Endothelial cell of umbilical vein (primary cell): Measurements from ENCODE around the gene PTP4A1. TPM values are rescaled to one million over a fixed set of nuclear protein-coding genes. Genes with fewer than 3 reads are reported as not detected.
"Not testable (repeated sequence)": the region's sequence is repeated elsewhere in the genome, so short reads cannot be mapped to it uniquely, and the experiment has no call there.

ENCODE experiments used
- BruUV-seq: library from RNA; stranded (reverse); fragments of 400-500 nt; replicated peaks from 2 replicates; lab custom pipeline; 2021; lab: Mats Ljungman, UMichigan
- CTCF ChIA-PET: fragments of 300-600, 350-600 bp; sonication (Branson Sonifier 250); formaldehyde crosslinking; loops from one replicate; lab custom pipeline; 2021; ENCODE audit warnings: antibody characterized with exemption, inconsistent platforms; lab: Charles Lee
- POLR2A ChIA-PET: fragments of 300-600, 350-600 bp; sonication (Branson Sonifier 250); formaldehyde crosslinking; loops from one replicate; lab custom pipeline; 2021; ENCODE audit warnings: antibody characterized with exemption, inconsistent platforms; lab: Charles Lee
- DNase-seq: peaks from one replicate; pipeline ENCODE4 v3.0.0-alpha.2; 2011; ENCODE audit warnings: low read depth, low spot score
- FAIRE-seq: peaks from 2 replicates; lab custom pipeline; 2011; peaks lifted over from hg19 to GRCh38; lab: Jason Lieb, UNC
- H2AFZ ChIP-seq: 2 replicates; pipeline ENCODE4 v1.6.0; 2012; ENCODE audit warnings: low read depth, low read length, control low read depth, inconsistent platforms
- H3K27ac ChIP-seq: 2 replicates; pipeline ENCODE4 v1.5.1; 2011; ENCODE audit warnings: low read depth, mild to moderate bottlenecking, control low read depth, low read length, moderate library complexity; ENCODE audit not compliant: insufficient read depth
- H3K27me3 ChIP-seq, 2 experiments: 2 replicates each; pipeline versions ENCODE4 v1.6.0 to v1.6.1; 2011; ENCODE audit warnings: low read length in 2 of 2, mixed read lengths in 1 of 2; ENCODE audit not compliant: control insufficient read depth in 2 of 2, insufficient read depth in 2 of 2
- H3K36me3 ChIP-seq, 2 experiments: 2 replicates in 1 of 2; 3 replicates in 1 of 2; pipeline ENCODE4 v1.5.1; 2011; ENCODE audit warnings: low read length in 2 of 2, mild to moderate bottlenecking in 1 of 2, moderate library complexity in 1 of 2; ENCODE audit not compliant: control insufficient read depth in 2 of 2, insufficient read depth in 2 of 2; ENCODE audit errors: extremely low read depth in 1 of 2
- H3K4me1 ChIP-seq: 3 replicates; pipeline ENCODE4 v1.5.1; 2011; ENCODE audit warnings: mild to moderate bottlenecking, low read length; ENCODE audit not compliant: control insufficient read depth, insufficient read depth; ENCODE audit errors: extremely low read depth
- H3K4me2 ChIP-seq: 2 replicates; pipeline ENCODE4 v1.6.1; 2011; ENCODE audit warnings: low read length, control low read depth, mixed read lengths; ENCODE audit not compliant: insufficient read depth
- H3K4me3 ChIP-seq, 3 experiments: fragments of 200-600 bp in 1 of 3; sonication (generic), shearing (Covaris generic) in 1 of 3; replicated peaks in 1 of 3; 2 replicates each; pipeline ENCODE4 v1.5.1; 2011 to 2016; ENCODE audit warnings: control low read depth in 3 of 3, low read length in 3 of 3, mild to moderate bottlenecking in 2 of 3, inconsistent platforms in 1 of 3, low read depth in 1 of 3, moderate library complexity in 1 of 3; ENCODE audit not compliant: insufficient read depth in 1 of 3
- H3K79me2 ChIP-seq: 2 replicates; pipeline ENCODE4 v1.6.0; 2012; ENCODE audit warnings: low read length, inconsistent platforms; ENCODE audit not compliant: control insufficient read depth, insufficient read depth
- H3K9ac ChIP-seq: replicated peaks from 2 replicates; pipeline ENCODE3; 2011; ENCODE audit warnings: low read length, control low read depth; ENCODE audit not compliant: insufficient read depth; ENCODE audit errors: extremely low read depth
- H3K9me1 ChIP-seq: replicated peaks from 3 replicates; pipeline ENCODE4 v1.6.0; 2011; ENCODE audit warnings: mild to moderate bottlenecking, low read length; ENCODE audit not compliant: control insufficient read depth, insufficient read depth; ENCODE audit errors: extremely low read depth
- H3K9me3 ChIP-seq: replicated peaks from 2 replicates; pipeline ENCODE4 v1.5.1; 2012; ENCODE audit warnings: low read length, inconsistent platforms; ENCODE audit not compliant: control insufficient read depth, insufficient read depth
- H4K20me1 ChIP-seq: replicated peaks from 2 replicates; pipeline ENCODE3; 2011; ENCODE audit warnings: mild to moderate bottlenecking, low read length; ENCODE audit not compliant: control insufficient read depth, insufficient read depth; ENCODE audit errors: extremely low read depth
- CTCF ChIP-seq, 2 donors: IDR thresholded peaks; 1 replicate in 1 of 2; 2 replicates in 1 of 2; pipeline ENCODE4 v1.5.1; 2011; ENCODE audit warnings: low read length in 2 of 2, mild to moderate bottlenecking in 2 of 2, moderate library complexity in 2 of 2, control low read depth in 1 of 2, inconsistent platforms in 1 of 2, low read depth in 1 of 2; ENCODE audit not compliant: insufficient read depth in 1 of 2; ENCODE audit errors: extremely low read depth in 1 of 2
- EZH2 ChIP-seq: IDR thresholded peaks from 2 replicates; pipeline ENCODE4 v1.6.1; 2012; ENCODE audit warnings: borderline replicate concordance, low read depth, mild to moderate bottlenecking, moderate library complexity, low read length, inconsistent platforms; ENCODE audit not compliant: severe bottlenecking
- FOS ChIP-seq: IDR thresholded peaks from 2 replicates; pipeline ENCODE4 v1.6.1; 2011; ENCODE audit warnings: mild to moderate bottlenecking, low read length, moderate library complexity, borderline replicate concordance; ENCODE audit not compliant: insufficient read depth
- GATA2 ChIP-seq: IDR thresholded peaks from 2 replicates; pipeline ENCODE4 v1.7.0; 2011; ENCODE audit warnings: low read depth, mild to moderate bottlenecking, moderate library complexity, mixed read lengths, low read length; ENCODE audit not compliant: insufficient read length, insufficient read depth
- JUN ChIP-seq: IDR thresholded peaks from 2 replicates; pipeline ENCODE4 v1.6.1; 2011; ENCODE audit warnings: borderline replicate concordance, low read depth; ENCODE audit not compliant: insufficient read length, insufficient read depth
- POLR2A ChIP-seq: IDR thresholded peaks from 2 replicates; pipeline ENCODE4 v1.6.1; 2012; ENCODE audit warnings: low read depth, mild to moderate bottlenecking, control low read depth, low read length
- dilution Hi-C: fragments of 300-500 bp; cut with MboI; formaldehyde crosslinking; loops from one replicate; pipeline ENCODE4 v1.15.0; 2019; ENCODE audit warnings: low sequenced_read_pairs; ENCODE audit not compliant: extremely low pct_ligation_motif_present
- intact Hi-C: fragments of 100-400 bp; cut with micrococcal nuclease; formaldehyde crosslinking; loops from one replicate; pipeline ENCODE4 v1.10.0; 2022
- polyA plus RNA-seq, 4 experiments: library from polyadenylated mRNA; depleted of rRNA in 3 of 4; stranded (reverse) in 3 of 4; unstranded in 1 of 4; fragments of >200 nt; gene quantifications; 2 replicates each; pipeline versions ENCODE4 v1.2.1 to v1.2.3, GENCODE V29; 2011 to 2012; ENCODE audit warnings: missing spikeins in 1 of 4
- total RNA-seq: library from RNA; stranded (reverse); gene quantifications from 2 replicates; pipeline ENCODE4 v1.2.3, GENCODE V29; 2021

Gene PTP4A1
- total and polyA plus RNA-seq, 2 donors (not counting 3 experiments of a cell fraction or from before 2014, with no cell fraction given), result 10.8 to 58.4 TPM

- H3K27ac ChIP-seq, result no peak overlapping the region
- no peak overlapping the region for H2AFZ ChIP-seq
- intact Hi-C loops, result no loop called here
- H3K4me2 ChIP-seq, result no peak overlapping the region
- DNase-seq, result no peak
- H3K4me1 ChIP-seq, result no peaks in the 10 kb centered on the region
- dilution Hi-C loops, result no loop called here
- no peaks in the 10 kb centered on the region for H3K79me2 ChIP-seq
- CTCF ChIA-PET, result interaction anchor here (0.9 to 2.1 kb wide), 6 partner anchors 9 to 218 kb away, joined by 3 to 22 read pairs (median 7); no protein-coding TSS in a partner anchor
- H3K27me3 ChIP-seq, result no peaks in the 10 kb centered on the region
- POLR2A ChIA-PET, result interaction anchor here (1.9 kb wide), 1 partner anchor 11 kb away, joined by 6 read pairs; no protein-coding TSS in a partner anchor
- no peaks in the 10 kb centered on the region for H3K9me1 ChIP-seq
- H3K4me3 ChIP-seq, result no peak overlapping the region
- peak; percentile 26 for FAIRE-seq
- no TSS peak for BruUV-seq
- no peak overlapping the region for H3K9ac ChIP-seq
- no peak for TF ChIP-seq CTCF (IDR thresholded peaks at IDR 0.05; ENCODE audit: extremely low read depth in 1 of 2, insufficient read depth in 1 of 2, low read depth in 1 of 2, low read length in 2 of 2)
- peak; percentile 38 for TF ChIP-seq POLR2A
- no peaks in the 10 kb centered on the region for H3K9me3 ChIP-seq
- peaks cover 2% of the 10 kb centered on the region for H4K20me1 ChIP-seq
- peaks cover 8 to 21% of the 10 kb centered on the region in 2 experiments for H3K36me3 ChIP-seq
These were observed 11.8 kb downstream of the PTP4A1 start for GRCh38 chr6:63584125-63584514.

GRCh38 chr6:63584566-63584965, 12.3 kb downstream of the PTP4A1 start:
- Histone ChIP-seq H3K27ac (no peak overlapping the region), H3K9me1 (no peaks in the 10 kb centered on the region), H3K4me3 (no peak overlapping the region), H3K4me2 (no peak overlapping the region), H3K27me3 (no peaks in the 10 kb centered on the region), H4K20me1 (peaks cover 2% of the 10 kb centered on the region), H3K36me3 (peaks cover 8 to 16% of the 10 kb centered on the region in 2 experiments), H2AFZ (no peak overlapping the region), H3K9me3 (no peaks in the 10 kb centered on the region), H3K4me1 (no peaks in the 10 kb centered on the region), H3K9ac (no peak overlapping the region), H3K79me2 (no peaks in the 10 kb centered on the region)
- DNase-seq, result no peak
- no peak for TF ChIP-seq EZH2
- no peak for TF ChIP-seq GATA2
- peak; percentile 29 for TF ChIP-seq POLR2A
- no peak for TF ChIP-seq FOS
- no peak for TF ChIP-seq JUN
- dilution Hi-C loops (no loop called here), intact Hi-C loops (no loop called here)
- BruUV-seq, result no TSS peak
- FAIRE-seq, result no peak
- CTCF ChIA-PET, result interaction anchor here (0.8 to 2.1 kb wide), 6 partner anchors 11 to 218 kb away, joined by 3 to 22 read pairs (median 7); no protein-coding TSS in a partner anchor
- POLR2A ChIA-PET, result interaction anchor here (1.9 kb wide), 1 partner anchor 11 kb away, joined by 6 read pairs; no protein-coding TSS in a partner anchor

- H2AFZ ChIP-seq, H3K9me3 ChIP-seq, H4K20me1 ChIP-seq, DNase-seq, H3K4me2 ChIP-seq, H3K9me1 ChIP-seq, intact Hi-C loops, H3K27me3 ChIP-seq, H3K4me3 ChIP-seq, H3K9ac ChIP-seq, POLR2A ChIA-PET, FAIRE-seq, dilution Hi-C loops, BruUV-seq, H3K79me2 ChIP-seq, H3K4me1 ChIP-seq, H3K36me3 ChIP-seq, H3K27ac ChIP-seq: not testable (repeated sequence)
- CTCF ChIA-PET, result interaction anchor here (1.3 kb wide), 1 partner anchor 9 kb away, joined by 4 read pairs; no protein-coding TSS in a partner anchor
These were observed 13.4 kb downstream of the PTP4A1 start for GRCh38 chr6:63585652-63586051.
